Hematopoietic multipotent progenitor cell treated with erythropoietin and hydrocortisone succinate and interleukin-3 and kit ligand, for 6 days (in vitro differentiated cells): ENCODE data around the gene CKAP5.

Source experiments
- DNase-seq: peaks from one replicate; pipeline ENCODE4 v3.0.0-alpha.2; 2015

CKAP5 gene

DNA sequence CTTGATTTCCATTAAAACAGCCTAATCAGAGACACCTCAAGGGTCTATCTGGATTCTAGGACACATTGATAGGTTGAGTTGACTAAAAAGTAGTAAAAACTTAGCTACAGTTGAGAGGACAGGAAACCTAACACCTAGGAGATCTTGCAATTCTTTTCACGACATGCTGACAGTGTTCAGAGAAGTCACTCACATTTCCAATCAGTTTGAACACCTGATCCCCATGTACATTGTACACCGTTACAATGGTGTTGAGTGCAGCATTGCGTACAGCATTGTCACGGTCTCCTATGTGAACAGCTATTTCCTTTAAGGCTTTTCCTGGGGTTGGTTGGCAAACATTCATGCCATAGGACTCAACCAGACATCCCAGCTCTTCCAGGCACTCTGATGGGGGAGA is 84.3 kb downstream of the CKAP5 start:
- DNase-seq = no peak

DNA sequence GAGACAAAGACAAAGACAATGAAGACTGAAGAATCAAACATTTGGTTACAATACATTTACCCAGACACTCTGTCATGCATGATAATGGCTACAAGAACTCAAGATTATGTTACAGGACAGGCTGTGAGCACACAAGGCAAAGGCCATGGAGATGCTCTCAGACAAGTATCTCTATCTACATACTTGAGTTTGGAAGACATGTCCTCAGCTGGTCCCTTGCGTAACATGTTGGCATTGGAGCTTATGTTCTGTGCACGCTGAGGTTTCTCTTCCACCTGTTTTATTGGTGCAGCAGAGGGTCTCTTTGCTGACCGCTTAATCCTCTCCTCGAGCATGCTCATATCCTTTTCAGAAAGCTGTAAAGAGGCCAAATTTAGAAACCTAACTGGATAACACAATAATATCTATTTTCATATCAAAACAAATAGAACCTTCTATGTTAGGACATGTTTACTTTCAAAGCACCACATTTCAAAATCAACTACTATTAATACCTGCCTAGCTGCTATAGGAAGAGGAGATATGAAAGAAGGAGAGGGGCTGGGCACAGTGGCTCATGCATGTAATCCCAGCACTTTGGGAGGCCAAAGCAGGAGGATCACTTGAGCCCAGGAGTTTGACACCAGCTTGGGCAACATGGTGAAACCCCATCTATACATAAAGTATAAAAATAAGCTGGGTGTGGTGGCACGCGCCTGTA is 85.5 kb downstream of the CKAP5 start:
- DNase-seq = no peak

DNA sequence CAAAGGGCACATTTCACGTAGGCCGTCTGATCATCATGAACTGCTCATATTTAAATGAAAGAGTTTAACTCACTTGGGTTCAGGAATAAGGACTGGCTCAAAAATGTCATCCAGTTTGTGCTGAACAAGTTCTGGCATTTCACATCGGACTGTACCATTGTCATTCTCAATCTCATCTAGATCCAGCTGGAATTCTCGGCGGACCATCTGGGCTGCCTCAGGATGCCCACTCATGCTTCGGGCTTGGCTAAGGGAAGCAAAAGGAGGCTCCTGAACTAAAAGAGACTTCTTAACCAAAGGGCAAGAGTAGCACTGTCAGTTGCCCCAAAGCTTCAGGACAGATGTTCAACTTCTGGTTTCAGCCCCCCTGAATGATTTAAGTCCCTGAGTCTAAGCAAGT is 86.9 kb downstream of the CKAP5 start:
- no peak for DNase-seq

DNA sequence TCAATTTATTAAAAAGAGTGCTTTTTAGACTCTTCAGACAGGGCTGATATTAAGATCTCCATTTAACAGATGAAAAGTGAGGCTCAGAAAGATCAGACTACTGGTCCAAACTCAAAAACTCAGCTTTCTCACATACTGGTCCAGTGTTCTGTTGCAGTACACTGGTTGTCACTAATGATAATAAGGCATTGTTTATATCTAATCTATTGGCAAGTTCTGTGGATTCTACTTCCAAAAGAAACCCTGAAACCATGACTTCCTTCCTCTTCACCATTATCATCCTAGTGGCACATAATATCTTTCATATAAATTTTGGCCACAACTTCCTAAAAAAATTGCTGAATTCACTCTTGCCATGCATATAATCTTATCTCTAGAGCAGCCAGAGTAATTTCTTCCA is 90.1 kb downstream of the CKAP5 start:
- peak; percentile 74 for DNase-seq

DNA sequence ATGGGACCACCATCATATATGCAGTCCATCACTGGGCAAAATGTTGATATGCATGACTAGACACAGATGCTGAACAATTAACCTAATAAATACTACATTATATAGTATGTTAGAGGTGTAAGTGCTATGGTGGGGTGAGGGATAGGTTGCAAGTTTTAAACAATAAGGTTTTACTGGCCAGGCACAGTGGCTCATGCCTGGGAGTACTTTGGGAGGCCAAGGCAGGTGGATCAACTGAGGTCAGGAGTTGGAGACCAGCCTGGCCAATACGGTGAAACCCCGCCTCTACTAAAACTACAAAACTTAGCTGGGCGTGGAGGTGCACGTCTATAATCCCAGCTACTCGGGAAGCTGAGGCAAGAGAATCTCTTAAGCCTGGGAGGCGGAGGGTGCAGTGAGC is 98.9 kb downstream of the CKAP5 start:
- DNase-seq = no peak

DNA sequence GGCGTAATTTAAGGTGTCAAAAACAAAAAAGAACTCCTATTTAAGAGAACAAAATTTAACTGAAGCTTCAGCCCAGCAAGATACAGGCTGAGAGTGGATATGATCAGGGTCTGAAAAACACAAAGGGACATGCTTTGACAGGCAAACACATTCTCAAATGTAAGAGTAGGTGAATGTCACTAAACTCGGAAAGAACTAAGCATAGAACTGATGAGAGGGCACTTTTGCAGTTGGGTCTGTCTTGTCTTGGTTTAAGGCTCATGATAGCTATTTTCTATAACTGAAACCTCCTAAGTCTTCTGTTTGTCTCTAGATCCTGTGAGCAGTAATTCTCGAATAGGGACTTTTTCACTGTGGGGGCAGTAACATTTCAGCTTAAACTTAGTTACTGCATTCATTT is 100.1 kb downstream of the CKAP5 start:
- no peak for DNase-seq

DNA sequence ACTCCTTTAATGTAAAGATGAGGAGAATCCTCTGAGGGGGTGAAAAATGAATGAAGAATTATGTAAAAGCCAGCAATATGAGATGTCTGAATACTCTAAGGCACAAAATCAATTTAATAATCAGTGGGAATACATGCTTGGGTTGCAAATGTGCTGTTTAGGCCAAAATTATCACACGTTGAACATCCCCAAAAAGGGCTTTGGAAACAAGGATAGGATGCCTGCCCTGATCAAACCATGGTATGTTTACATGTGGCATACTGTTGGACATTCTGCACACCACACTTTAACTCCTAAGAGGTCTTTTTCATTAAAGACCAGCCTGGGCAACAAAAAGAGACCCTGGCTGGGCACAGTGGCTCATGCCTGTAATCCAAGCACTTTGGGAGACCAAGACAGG is 100.8 kb downstream of the CKAP5 start:
- DNase-seq = no peak

DNA sequence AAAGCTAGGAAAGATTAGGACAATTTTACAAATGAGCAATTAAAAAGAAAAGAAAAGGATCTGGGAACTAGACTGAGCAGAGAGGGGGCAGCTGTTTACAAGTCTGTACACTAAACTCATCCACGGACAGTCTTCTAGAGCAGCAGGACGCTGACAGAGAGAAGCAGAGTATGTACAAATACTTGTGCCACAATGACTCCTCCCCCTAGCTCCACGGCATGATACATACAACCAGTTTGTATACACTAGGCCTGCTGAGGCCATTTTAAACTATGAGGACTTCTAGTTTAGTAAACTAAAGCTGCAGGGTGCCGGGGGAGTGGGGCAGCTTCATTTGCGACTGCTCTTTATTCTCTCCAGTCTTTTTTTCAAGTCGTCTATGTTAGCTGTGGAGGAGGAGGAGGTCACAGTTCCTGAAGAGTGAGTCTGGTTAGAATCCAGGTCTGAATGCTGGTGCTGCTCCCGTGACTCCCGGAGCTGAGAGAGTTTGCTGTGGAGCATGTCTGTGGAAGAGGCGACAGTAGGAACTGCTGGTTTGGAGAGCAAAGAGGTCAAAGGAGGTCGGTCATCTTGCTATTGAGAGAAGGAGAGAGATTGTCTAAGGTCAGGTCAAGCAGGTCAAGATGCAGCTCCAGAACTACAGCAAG is 102.3 kb downstream of the CKAP5 start:
- DNase-seq = no peak

DNA sequence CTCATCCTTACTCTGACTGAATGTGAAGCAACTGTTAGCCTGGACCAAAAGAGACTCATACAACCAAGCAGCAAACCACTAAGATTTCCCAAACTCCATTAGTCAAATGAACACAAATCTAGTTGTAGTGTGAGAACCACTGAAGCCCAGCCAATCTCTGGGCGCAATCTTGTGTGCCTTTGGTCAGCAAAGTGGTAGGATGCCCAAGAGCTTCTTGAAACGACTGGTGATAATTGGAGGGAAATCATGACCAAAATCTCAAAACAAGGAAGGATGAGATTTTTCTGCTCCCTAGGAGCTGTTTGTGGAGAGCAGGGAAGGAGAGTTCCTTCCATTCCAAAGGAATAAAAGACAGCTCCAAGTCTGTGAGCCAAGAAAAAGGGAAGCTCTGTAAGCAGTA is 103.0 kb downstream of the CKAP5 start:
- DNase-seq = no peak

DNA sequence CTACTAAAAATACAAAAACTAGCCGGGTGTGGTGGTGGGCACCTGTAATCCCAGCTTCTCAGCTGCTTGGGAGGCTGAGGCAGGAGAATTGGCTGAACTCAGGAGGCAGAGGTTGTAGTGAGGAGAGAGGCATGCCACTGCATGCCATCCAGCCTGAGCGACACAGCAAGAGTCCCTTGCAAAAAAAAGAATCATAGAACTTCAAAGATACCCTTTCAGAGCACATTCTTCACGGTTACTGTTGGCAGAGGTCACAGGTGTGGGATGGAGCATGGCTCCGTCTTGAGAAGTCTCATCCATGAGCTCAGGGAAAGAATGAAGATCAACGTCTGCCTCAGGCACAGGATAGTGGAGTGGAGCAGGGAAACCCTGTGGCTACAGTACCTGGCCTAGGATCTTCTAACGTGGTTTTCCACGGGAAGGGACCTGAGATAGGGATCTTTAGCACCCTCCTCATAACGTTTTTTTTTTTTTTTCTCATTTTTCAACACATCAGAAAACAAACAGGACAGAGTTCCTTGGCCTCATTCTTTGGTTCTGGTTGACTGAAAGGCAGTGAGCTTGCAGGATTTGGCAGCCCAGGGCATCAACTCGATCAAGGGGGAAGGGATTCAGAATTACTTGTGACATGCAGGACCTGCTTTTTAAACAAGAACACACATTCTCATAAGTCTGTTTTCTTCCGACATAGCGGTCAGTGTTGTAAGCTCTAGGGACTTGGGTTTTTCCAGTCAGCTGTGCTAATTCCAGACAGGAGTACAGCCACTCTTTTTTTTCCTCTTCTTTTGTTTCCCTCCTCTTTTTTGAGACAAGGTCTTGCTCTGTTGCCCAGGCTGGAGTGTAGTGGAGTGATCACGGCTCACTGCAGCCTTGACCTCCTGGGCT is 104.2 kb downstream of the CKAP5 start:
- no peak for DNase-seq

DNA sequence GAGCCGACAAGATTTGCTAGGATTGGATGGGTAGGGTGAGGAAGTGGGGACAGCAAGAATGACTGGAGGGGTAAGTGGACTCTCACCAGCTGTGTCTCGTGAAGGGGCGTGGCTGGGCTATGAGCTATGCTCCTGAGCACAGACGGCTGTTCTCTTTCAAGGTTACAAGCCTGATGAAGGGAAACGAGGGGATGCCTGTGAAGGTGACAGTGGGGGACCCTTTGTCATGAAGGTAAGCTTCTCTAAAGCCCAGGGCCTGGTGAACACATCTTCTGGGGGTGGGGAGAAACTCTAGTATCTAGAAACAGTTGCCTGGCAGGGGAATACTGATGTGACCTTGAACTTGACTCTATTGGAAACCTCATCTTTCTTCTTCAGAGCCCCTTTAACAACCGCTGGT is 107.2 kb downstream of the CKAP5 start:
- DNase-seq = no peak

DNA sequence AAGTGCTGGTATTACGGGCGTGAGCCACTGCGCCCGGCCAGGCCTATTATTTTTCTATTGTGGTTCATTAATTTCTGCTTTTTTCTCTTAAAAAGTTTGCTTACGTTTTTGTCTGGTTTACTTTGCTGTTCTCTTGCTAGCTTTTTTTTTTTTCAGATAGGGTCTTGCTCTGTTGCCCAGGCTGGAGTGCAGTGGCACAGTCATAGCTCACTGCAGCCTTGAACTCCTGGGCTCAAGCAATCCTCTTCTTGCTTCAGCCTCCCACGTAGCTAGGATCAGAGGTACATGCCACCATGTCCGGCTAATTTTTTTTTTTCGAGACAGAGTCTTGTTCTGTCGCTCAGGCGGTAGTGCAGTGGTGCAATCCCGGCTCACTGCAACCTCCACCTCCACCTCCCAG is 108.4 kb downstream of the CKAP5 start:
- no peak for DNase-seq

DNA sequence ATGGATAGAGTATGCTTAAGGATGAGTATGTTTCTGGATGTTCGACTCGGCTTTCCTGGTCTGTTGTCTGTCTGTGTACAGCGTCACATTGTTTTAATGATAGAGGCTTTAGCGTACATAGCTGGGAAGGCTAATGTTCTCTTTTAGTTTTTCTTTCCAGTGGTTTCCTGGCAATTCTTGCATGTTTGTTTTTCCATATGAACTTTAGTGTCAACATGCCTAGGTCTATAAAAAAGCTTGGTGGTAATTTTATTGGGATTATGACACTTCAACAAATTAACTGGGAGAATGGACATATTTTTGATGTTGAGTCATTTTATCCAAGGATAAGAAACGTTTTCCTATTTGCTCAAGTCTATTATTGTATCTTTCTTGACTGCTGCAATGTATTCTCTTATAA is 109.5 kb downstream of the CKAP5 start:
- DNase-seq = no peak

DNA sequence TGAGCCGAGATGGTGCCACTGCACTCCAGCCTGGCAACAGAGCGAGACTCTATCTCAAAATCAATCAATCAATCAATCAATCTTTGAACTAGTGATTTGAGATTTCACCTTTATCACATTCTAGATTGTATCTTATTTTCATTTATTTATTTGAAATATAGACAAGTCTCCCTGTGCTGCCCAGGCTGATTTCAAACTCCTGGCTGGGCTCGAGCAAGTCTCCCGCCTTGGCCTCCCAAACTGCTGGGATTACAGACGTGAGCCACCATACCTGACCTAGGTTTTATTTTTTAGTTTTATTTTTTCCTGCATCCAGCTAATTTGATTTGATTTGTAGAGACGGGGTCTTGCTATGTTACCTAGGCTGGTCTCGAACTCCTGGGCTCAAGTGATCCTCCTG is 109.9 kb downstream of the CKAP5 start:
- DNase-seq = no peak

DNA sequence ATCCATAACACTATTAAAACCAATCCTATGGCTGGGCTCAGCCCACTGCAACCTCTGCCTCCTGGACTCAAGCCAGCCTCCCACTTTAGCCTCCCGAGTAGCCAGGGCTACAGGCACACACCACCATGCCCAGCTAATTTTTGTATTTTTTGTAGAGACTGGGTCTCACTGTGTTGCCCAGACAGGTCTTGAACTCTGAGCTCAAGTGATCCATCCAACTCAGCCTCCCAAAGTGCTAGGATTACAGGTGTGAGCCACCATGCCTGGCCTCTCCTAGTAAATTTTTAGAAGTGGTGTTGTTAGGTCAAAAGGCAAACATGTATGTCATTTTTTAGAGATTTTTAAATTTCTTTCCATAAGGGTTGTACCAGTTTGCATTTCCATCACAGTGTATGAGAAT is 112.8 kb downstream of the CKAP5 start:
- DNase-seq = no peak

DNA sequence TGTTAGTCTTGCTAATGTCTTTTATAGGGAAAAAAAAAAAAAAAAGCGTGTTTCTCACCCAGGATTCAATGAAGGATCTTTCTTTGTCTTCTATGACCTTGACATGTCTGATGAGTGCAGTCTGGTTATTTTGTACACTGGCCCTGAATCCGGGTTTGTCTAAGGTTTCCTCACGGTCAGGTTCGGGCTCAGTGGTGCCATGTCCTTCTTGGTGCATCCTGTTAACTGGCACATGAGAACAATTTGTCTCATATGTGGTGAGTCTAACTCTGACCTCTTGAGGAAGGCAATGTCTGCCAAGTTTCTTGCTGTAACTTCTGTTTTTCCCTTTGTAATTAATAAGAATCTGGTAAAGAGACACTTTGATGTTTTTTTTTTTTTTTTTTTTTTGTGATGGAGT is 114.5 kb downstream of the CKAP5 start:
- DNase-seq = no peak

DNA sequence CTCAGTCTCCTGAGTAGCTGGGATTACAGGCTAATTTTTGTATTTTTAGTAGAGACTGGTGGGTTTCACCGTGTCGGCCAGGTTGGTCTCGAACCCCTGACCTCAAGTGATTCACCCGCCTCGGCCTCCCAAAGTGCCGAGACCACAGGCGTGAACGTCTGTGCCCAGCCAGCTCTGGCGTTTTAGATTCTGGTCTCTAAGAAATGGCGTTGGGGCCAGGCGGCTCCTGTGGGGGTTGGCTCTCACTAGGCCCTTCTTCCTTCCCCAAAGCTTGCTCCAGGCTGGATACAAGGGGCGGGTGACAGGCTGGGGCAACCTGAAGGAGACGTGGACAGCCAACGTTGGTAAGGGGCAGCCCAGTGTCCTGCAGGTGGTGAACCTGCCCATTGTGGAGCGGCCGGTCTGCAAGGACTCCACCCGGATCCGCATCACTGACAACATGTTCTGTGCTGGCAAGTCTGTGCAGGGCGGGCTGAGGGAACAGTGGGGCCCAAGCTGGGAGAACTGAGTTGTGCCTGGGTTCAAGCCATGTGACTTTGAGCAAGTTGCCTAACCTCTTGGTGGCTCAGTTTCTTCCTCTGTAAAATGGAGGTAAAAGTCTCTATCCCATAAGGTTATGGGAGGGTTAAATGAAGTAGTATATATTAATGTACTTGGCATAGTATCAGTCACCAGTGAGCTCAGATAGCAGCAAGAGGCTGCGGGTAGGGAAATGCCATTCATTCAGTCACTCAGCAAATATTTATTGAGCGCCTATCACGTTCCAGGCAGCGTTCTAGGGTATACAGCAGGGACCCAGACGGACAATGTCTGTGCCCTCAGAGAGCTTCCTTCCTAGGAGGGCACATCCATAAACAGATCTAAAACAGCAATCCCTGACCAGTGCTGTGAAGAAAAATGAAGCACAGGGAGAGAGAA is 116.7 kb downstream of the CKAP5 start:
- no peak for DNase-seq

DNA sequence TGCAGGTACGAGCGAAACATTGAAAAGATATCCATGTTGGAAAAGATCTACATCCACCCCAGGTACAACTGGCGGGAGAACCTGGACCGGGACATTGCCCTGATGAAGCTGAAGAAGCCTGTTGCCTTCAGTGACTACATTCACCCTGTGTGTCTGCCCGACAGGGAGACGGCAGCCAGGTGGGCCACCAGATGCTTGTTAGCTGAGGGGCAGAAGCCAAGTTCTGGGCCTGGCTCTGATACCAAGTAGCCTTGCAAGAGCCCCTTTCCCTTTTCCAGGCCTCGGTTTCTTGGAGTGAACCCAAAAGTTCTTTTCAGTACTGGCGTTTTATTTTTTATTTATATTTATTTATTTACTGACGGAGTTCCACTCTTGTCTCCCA is 117.4 kb downstream of the CKAP5 start:
- no peak for DNase-seq

DNA sequence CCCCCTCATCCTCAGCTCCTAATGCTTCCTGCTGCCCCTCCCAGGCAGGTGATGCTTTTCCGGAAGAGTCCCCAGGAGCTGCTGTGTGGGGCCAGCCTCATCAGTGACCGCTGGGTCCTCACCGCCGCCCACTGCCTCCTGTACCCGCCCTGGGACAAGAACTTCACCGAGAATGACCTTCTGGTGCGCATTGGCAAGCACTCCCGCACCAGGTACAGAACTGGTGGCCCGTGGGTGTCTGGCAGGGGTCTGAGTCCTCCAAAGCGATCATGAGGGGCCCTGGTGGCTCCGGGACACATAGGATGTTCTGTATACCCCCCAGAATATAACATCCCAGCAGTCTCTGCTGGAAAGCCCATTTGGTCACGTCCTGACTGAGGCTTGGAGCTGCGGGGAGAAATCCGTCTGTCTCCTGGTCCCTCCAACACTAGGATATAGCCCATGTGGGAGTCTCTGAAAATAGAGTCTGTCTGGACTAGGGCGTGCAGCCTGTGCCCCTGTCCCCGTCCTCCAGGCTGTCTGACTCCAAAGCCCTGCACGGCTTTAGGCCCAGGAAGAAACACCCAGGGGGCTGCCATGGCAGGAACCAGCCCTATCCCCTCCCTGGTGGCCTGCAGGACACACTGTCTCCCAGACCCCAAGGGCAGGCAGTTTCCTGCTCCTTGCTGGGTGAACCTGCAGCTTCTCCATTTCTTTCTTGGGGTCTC is 118.0 kb downstream of the CKAP5 start:
- no peak for DNase-seq

DNA sequence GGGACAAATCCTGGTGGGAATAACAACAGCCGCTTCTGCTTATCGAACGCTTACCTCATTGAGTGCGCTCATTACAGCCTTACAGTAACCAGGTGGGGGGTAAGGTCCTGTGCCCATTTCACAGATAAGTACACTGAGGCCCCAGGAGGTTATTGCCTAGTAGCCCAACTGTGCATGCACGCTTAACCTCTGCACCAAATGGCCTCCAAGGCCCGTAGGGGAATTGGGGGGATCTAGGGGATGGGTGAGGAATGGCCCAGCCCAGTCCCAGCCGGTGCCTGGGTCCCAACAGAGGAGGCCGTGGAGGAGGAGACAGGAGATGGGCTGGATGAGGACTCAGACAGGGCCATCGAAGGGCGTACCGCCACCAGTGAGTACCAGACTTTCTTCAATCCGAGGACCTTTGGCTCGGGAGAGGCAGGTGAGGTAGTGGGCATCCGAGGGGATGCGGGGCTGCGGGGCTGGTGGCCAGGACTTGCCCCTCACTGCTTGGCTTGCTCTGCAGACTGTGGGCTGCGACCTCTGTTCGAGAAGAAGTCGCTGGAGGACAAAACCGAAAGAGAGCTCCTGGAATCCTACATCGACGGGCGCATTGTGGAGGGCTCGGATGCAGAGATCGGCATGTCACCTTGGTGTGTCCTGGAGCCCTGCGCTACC is 119.7 kb downstream of the CKAP5 start:
- no peak for DNase-seq

DNA sequence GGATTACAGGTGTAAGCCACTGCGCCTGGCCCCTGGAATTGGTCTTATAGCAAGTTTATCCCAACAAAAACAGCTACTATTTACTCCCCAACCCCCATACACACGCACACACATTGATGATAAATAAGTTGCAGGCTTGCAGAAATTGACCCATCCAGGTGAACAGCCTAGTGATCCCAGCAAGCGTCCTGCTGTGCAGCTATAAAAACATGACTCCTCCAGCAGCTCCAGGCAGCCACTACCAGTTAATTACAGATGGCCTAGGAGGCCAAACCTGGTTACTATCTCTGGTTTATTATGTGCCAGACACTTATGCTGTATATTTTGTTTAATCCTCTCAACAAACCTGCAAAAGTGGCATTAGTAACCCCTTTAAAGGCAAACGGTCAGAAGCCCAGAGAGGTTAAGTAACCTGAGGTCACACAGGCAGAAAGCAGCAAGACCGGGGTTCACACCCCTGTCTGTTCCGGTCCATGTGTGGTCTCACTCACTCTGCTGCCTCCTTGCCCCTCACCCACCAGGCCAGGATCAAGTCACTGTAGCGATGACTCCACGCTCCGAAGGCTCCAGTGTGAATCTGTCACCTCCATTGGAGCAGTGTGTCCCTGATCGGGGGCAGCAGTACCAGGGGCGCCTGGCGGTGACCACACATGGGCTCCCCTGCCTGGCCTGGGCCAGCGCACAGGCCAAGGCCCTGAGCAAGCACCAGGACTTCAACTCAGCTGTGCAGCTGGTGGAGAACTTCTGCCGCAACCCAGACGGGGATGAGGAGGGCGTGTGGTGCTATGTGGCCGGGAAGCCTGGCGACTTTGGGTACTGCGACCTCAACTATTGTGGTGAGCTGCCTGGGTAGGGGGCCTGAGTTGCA is 120.5 kb downstream of the CKAP5 start:
- no peak for DNase-seq
